ENCODE measurements around the gene TTLL11.

DNA sequence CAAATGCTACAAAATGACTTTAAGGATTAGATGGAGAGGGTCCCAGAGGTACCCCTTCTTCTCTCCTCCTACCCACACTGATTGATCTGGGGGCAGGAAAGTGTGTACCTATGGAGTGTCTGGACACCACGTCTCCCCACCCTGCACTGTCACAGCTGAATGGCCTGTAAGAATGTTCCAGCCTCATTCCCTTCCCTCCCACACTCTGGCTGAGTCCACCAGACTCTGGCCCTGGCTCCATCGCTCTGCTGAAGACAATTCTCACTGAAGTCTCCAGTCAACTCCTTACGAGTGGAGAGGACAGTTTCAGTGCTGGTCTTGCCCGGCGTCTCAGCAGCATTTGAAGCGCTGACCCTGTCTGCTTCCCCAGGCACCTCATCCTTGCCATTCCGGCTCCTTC, 105.8 kb downstream of the TTLL11 start:
- no peak for TF ChIP-seq POLR2A (IDR thresholded peaks at IDR 0.05; ENCODE audit: extremely low read depth, insufficient read length)
- TF ChIP-seq, protein P1, sequence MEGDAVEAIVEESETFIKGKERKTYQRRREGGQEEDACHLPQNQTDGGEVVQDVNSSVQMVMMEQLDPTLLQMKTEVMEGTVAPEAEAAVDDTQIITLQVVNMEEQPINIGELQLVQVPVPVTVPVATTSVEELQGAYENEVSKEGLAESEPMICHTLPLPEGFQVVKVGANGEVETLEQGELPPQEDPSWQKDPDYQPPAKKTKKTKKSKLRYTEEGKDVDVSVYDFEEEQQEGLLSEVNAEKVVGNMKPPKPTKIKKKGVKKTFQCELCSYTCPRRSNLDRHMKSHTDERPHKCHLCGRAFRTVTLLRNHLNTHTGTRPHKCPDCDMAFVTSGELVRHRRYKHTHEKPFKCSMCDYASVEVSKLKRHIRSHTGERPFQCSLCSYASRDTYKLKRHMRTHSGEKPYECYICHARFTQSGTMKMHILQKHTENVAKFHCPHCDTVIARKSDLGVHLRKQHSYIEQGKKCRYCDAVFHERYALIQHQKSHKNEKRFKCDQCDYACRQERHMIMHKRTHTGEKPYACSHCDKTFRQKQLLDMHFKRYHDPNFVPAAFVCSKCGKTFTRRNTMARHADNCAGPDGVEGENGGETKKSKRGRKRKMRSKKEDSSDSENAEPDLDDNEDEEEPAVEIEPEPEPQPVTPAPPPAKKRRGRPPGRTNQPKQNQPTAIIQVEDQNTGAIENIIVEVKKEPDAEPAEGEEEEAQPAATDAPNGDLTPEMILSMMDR (IDR thresholded peaks at IDR 0.05; ENCODE audit: low read depth, low read length) = no peak
